ENCODE measurements around the gene NRXN3. TPM values are rescaled to one million over a fixed set of nuclear protein-coding genes. Genes with fewer than 3 reads are reported as not detected.

Gene NRXN3
- total RNA-seq, 1 experiment from 2014 or later, result not detected

DNA sequence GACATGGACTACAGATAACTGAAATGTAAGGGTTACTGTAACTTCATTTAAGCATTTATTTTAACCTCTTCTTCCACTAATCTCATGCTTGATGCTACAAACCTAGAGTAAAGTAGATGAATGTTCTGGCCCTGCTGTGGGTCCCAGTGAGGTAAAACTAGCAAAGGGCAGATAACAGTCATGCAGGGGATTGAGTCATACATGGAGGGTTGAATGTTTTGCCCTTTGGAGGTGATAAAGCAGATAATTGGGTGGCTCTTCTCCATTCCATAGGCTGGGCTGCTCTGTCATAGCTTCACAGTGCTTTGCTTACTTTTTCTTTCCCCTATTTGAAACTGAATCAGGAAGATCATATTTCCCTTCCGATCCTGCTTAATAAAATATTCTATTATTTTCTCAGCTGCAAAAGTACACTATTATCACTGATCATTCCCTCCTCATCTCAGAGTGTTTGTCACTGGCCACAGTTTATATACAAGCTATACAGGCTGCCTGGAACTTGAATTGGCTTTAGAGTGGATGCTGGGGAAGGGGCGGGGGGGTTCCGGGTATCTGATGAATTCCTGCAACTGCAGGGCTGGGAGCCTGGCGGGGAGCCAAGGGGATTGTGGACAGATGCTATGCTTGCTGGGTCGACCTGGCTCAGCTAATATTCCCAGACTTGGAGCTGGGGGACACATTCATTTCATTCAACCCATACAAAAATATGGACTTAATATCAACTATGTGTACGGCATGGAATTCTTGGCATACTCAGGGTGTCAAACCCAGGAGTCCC lies 235.1 kb downstream of the NRXN3 start:
- H4K20me1 ChIP-seq (ENCODE audit: insufficient read depth), result no peaks in the 10 kb centered on the region
- ChIA-PET POLR2A (ENCODE audit: unreplicated experiment) (no interaction called here), CTCF (no interaction called here)
- H3K9me2 ChIP-seq (ENCODE audit: insufficient read depth), result no peaks in the 10 kb centered on the region
- H3K36me3 ChIP-seq (ENCODE audit: low read depth), result no peaks in the 10 kb centered on the region
- TF ChIP-seq, protein P1, sequence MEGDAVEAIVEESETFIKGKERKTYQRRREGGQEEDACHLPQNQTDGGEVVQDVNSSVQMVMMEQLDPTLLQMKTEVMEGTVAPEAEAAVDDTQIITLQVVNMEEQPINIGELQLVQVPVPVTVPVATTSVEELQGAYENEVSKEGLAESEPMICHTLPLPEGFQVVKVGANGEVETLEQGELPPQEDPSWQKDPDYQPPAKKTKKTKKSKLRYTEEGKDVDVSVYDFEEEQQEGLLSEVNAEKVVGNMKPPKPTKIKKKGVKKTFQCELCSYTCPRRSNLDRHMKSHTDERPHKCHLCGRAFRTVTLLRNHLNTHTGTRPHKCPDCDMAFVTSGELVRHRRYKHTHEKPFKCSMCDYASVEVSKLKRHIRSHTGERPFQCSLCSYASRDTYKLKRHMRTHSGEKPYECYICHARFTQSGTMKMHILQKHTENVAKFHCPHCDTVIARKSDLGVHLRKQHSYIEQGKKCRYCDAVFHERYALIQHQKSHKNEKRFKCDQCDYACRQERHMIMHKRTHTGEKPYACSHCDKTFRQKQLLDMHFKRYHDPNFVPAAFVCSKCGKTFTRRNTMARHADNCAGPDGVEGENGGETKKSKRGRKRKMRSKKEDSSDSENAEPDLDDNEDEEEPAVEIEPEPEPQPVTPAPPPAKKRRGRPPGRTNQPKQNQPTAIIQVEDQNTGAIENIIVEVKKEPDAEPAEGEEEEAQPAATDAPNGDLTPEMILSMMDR (conservative IDR thresholded peaks at IDR 0.05), result no peak
- no peak for TF ChIP-seq EZH2 (IDR thresholded peaks at IDR 0.05; ENCODE audit: low read depth)
- H3K4me2 ChIP-seq, result no peak overlapping the region
- BruUV-seq (replicated peaks), result no TSS peak
- no peaks in the 10 kb centered on the region for H3K4me1 ChIP-seq (replicated peaks; ENCODE audit: insufficient read depth)
- no peaks in the 10 kb centered on the region for H3F3A ChIP-seq (ENCODE audit: insufficient read depth, low read depth)
- no peak overlapping the region for H3K4me3 ChIP-seq
- H2AFZ ChIP-seq, result no peak overlapping the region
- no peak for DNase-seq
- no peaks in the 10 kb centered on the region for H3K9me3 ChIP-seq (ENCODE audit: insufficient read depth, low read depth)
- H3K27me3 ChIP-seq (ENCODE audit: insufficient read depth, low read depth), result peaks cover 7% of the 10 kb centered on the region; the same call in 1 of the 2 replicates
- intact Hi-C loops (cut with micrococcal nuclease; ENCODE audit: unreplicated experiment), result no loop called here
- no peak overlapping the region for H3K27ac ChIP-seq
- H3K79me2 ChIP-seq (ENCODE audit: low read depth), result no peaks in the 10 kb centered on the region

DNA sequence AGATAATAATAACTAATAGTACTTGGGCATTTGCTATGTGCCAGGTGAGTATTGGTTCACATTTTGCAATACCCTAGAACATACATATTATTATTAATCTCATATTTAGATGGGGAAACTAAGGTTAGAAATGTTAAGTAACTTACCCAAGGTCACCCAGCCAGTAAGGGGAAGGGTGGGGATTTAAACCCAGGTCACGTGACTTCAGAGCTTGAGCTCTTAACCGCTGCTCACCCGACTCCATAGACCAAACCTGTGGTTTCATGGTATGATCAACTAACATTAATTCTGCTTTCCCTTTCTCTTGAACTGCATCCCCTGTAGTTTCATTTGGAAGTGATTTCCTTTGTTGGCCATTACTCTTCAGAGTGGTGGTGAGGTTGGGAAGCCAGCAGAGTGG lies 242.3 kb downstream of the NRXN3 start:
- no peaks in the 10 kb centered on the region for H3K36me3 ChIP-seq (ENCODE audit: low read depth)
- no peak overlapping the region for H3K4me3 ChIP-seq
- no peaks in the 10 kb centered on the region for H3F3A ChIP-seq (ENCODE audit: insufficient read depth, low read depth)
- no peaks in the 10 kb centered on the region for H3K9me3 ChIP-seq (ENCODE audit: insufficient read depth, low read depth)
- intact Hi-C loops (cut with micrococcal nuclease; ENCODE audit: unreplicated experiment), result no loop called here
- H3K9me2 ChIP-seq (ENCODE audit: insufficient read depth), result no peaks in the 10 kb centered on the region
- no peak overlapping the region for H3K27ac ChIP-seq
- DNase-seq, result no peak
- no peak overlapping the region for H3K4me2 ChIP-seq
- no peaks in the 10 kb centered on the region for H3K79me2 ChIP-seq (ENCODE audit: low read depth)
- POLR2A ChIA-PET (ENCODE audit: unreplicated experiment), result no interaction called here
- BruUV-seq (replicated peaks), result no TSS peak
- peaks cover 10% of the 10 kb centered on the region; the same call in 1 of the 2 replicates for H3K27me3 ChIP-seq (ENCODE audit: insufficient read depth, low read depth)
- H3K4me1 ChIP-seq (replicated peaks; ENCODE audit: insufficient read depth), result no peaks in the 10 kb centered on the region
- no peak for TF ChIP-seq EZH2 (IDR thresholded peaks at IDR 0.05; ENCODE audit: low read depth)
- TF ChIP-seq, protein P1 (conservative IDR thresholded peaks at IDR 0.05), result no peak
- no peak overlapping the region for H2AFZ ChIP-seq
- CTCF ChIA-PET, result no interaction called here
- H4K20me1 ChIP-seq (ENCODE audit: insufficient read depth), result no peaks in the 10 kb centered on the region

DNA sequence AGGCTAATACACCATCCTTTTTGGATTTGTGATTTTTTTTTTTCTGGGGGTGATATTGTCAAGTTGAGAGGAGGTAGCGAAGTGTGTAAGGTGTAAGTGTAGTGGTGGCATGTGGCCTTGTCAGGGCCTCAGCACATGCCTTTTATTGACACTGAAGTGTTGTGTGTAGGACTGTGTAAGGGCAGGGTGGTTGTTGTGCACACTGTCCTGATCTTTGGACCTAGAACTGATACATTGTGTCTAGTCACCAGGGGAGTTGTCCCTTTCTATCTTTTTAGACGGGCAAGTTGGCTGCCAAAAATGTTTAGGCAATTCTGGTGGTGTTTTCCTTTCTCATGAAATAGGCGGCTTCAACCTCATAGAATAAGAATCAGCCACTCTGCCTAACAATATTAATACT lies 244.0 kb downstream of the NRXN3 start:
- ChIA-PET CTCF (no interaction called here), POLR2A (ENCODE audit: unreplicated experiment) (no interaction called here)
- H3K4me3 ChIP-seq, result no peak overlapping the region
- no peaks in the 10 kb centered on the region for H4K20me1 ChIP-seq (ENCODE audit: insufficient read depth)
- peaks cover 10% of the 10 kb centered on the region; the same call in 1 of the 2 replicates for H3K27me3 ChIP-seq (ENCODE audit: insufficient read depth, low read depth)
- TF ChIP-seq, protein P1 (conservative IDR thresholded peaks at IDR 0.05), result no peak
- TF ChIP-seq EZH2 (IDR thresholded peaks at IDR 0.05; ENCODE audit: low read depth), result no peak
- H3K4me1 ChIP-seq (replicated peaks; ENCODE audit: insufficient read depth), result no peaks in the 10 kb centered on the region
- H3K4me2 ChIP-seq, result no peak overlapping the region
- H3K9me3 ChIP-seq (ENCODE audit: insufficient read depth, low read depth), result no peaks in the 10 kb centered on the region
- no peak overlapping the region for H3K27ac ChIP-seq
- DNase-seq, result no peak
- no peaks in the 10 kb centered on the region for H3K9me2 ChIP-seq (ENCODE audit: insufficient read depth)
- H2AFZ ChIP-seq, result no peak overlapping the region
- BruUV-seq (replicated peaks), result no TSS peak
- no peaks in the 10 kb centered on the region for H3F3A ChIP-seq (ENCODE audit: insufficient read depth, low read depth)
- intact Hi-C loops (cut with micrococcal nuclease; ENCODE audit: unreplicated experiment), result no loop called here
- no peaks in the 10 kb centered on the region for H3K36me3 ChIP-seq (ENCODE audit: low read depth)
- no peaks in the 10 kb centered on the region for H3K79me2 ChIP-seq (ENCODE audit: low read depth)

Data from PC-9 (cell line).